SK-N-SH (cell line): Measurements from ENCODE around the gene CPVL. TPM values are rescaled to one million over a fixed set of nuclear protein-coding genes. Genes with fewer than 3 reads are reported as not detected.

Source experiments
- CTCF ChIA-PET: fragments of 300-600, 350-600 bp; formaldehyde crosslinking; extraction: SDS; loops from one replicate; lab custom pipeline; 2021; lab: Yijun Ruan, JAX
- POLR2A ChIA-PET: fragments of 350-600 bp; sonication (Branson Sonifier 250); formaldehyde crosslinking; extraction: SDS; loops from one replicate; lab custom pipeline; 2020; ENCODE audit warnings: antibody characterized with exemption, inconsistent platforms; lab: Yijun Ruan, JAX
- DNase-seq: peaks from one replicate; pipeline ENCODE4 v3.0.0; 2012
- H2AFZ ChIP-seq: fragments of 200-600 bp; sonication (generic); 2 replicates; pipeline ENCODE4 v1.8.1; 2016; ENCODE audit warnings: antibody characterized with exemption, mild to moderate bottlenecking, low read depth
- H3F3A ChIP-seq: fragments of 200-600 bp; sonication (generic); replicated peaks from 2 replicates; pipeline ENCODE3; 2016; ENCODE audit warnings: antibody characterized with exemption, mild to moderate bottlenecking; ENCODE audit not compliant: insufficient read depth
- H3K27ac ChIP-seq, 2 experiments: fragments of 200-500 bp in 1 of 2; fragments of 200-600 bp in 1 of 2; sonication (Bioruptor generic) in 1 of 2; sonication (generic), shearing (Covaris generic) in 1 of 2; 2 replicates each; pipeline versions ENCODE4 v1.5.1 to v1.6.1; 2014 to 2016; ENCODE audit warnings: low read depth in 2 of 2, inconsistent platforms in 1 of 2, low read length in 1 of 2, mild to moderate bottlenecking in 1 of 2, mixed read lengths in 1 of 2
- H3K27me3 ChIP-seq: fragments of 200-600 bp; sonication (generic), shearing (Covaris generic); 2 replicates; pipeline ENCODE4 v1.6.1; 2016; ENCODE audit warnings: mixed run types; ENCODE audit not compliant: insufficient read depth
- H3K36me3 ChIP-seq, 2 experiments: fragments of 200-500 bp in 1 of 2; fragments of 200-600 bp in 1 of 2; sonication (Bioruptor generic) in 1 of 2; sonication (generic) in 1 of 2; replicated peaks in 1 of 2; 2 replicates each; pipeline versions ENCODE3 to v1.5.1; 2014 to 2016; ENCODE audit warnings: low read length in 1 of 2, mild to moderate bottlenecking in 1 of 2; ENCODE audit not compliant: insufficient read depth in 2 of 2, control insufficient read depth in 1 of 2
- H3K4me1 ChIP-seq, 2 experiments: fragments of 200-500 bp in 1 of 2; fragments of 200-600 bp in 1 of 2; sonication (Bioruptor generic) in 1 of 2; sonication (generic), shearing (Covaris generic) in 1 of 2; 2 replicates each; pipeline versions ENCODE4 v1.5.1 to v1.6.1; 2014 to 2016; ENCODE audit warnings: low read depth in 1 of 2, low read length in 1 of 2, mixed run types in 1 of 2; ENCODE audit not compliant: insufficient read depth in 2 of 2, control insufficient read depth in 1 of 2
- H3K4me2 ChIP-seq: fragments of 200-600 bp; sonication (generic), shearing (Covaris generic); 2 replicates; pipeline ENCODE4 v1.6.1; 2017; ENCODE audit warnings: mixed run types
- H3K4me3 ChIP-seq, 2 experiments: fragments of 200-500 bp in 1 of 2; fragments of 200-600 bp in 1 of 2; sonication (Bioruptor generic) in 1 of 2; sonication (generic), shearing (Covaris generic) in 1 of 2; 2 replicates each; pipeline versions ENCODE4 v1.5.1 to v1.8.1; 2014 to 2016; ENCODE audit warnings: low read depth in 2 of 2, inconsistent platforms in 1 of 2, low read length in 1 of 2, mild to moderate bottlenecking in 1 of 2, mixed read lengths in 1 of 2, moderate library complexity in 1 of 2
- H3K79me2 ChIP-seq: fragments of 200-600 bp; sonication (generic); 2 replicates; pipeline ENCODE4 v1.8.1; 2017; ENCODE audit warnings: mild to moderate bottlenecking; ENCODE audit not compliant: insufficient read depth
- H3K9ac ChIP-seq: fragments of 200-600 bp; sonication (generic); 2 replicates; pipeline ENCODE4 v1.6.1; 2017; ENCODE audit warnings: mixed run types
- H3K9me2 ChIP-seq: fragments of 200-600 bp; sonication (generic); 2 replicates; pipeline ENCODE4 v1.6.1; 2017; ENCODE audit warnings: mixed run types
- H3K9me3 ChIP-seq: fragments of 200-600 bp; sonication (generic); 2 replicates; pipeline ENCODE4 v1.6.1; 2017; ENCODE audit warnings: mixed run types, mild to moderate bottlenecking, moderate library complexity
- H4K20me1 ChIP-seq: fragments of 200-600 bp; sonication (generic); 2 replicates; pipeline ENCODE4 v1.6.1; 2017; ENCODE audit warnings: mild to moderate bottlenecking, mixed run types; ENCODE audit not compliant: insufficient read depth
- ELF1 ChIP-seq: IDR thresholded peaks from 2 replicates; pipeline ENCODE4 v1.4.0; 2012
- EP300 ChIP-seq, 2 experiments: IDR thresholded peaks; 2 replicates each; pipeline versions ENCODE4 v1.4.0 to v1.6.1; 2012; ENCODE audit warnings: borderline replicate concordance in 1 of 2, low read depth in 1 of 2, low read length in 1 of 2
- EZH2phosphoT487 ChIP-seq: fragments of 200-600 bp; sonication (generic); IDR thresholded peaks from 2 replicates; pipeline ENCODE4 v1.6.1; 2017; ENCODE audit warnings: low read depth, mixed run types, mild to moderate bottlenecking, antibody characterized with exemption, moderate library complexity, borderline replicate concordance
- FOSL2 ChIP-seq: IDR thresholded peaks from 2 replicates; pipeline ENCODE4 v1.4.0; 2012; ENCODE audit warnings: low read depth, mild to moderate bottlenecking, moderate library complexity, borderline replicate concordance
- FOXJ3 ChIP-seq: sonication (generic); formaldehyde crosslinking; IDR thresholded peaks from 2 replicates; pipeline ENCODE4 v1.5.1; 2020; ENCODE audit warnings: mild to moderate bottlenecking, missing genetic modification reagents
- FOXM1 ChIP-seq: IDR thresholded peaks from 2 replicates; pipeline ENCODE4 v1.4.0; 2012; ENCODE audit warnings: low read depth, mild to moderate bottlenecking
- GABPA ChIP-seq: IDR thresholded peaks from 2 replicates; pipeline ENCODE4 v1.4.0; 2012; ENCODE audit warnings: low read depth, mild to moderate bottlenecking
- GATA2 ChIP-seq: sonication (generic); formaldehyde crosslinking; IDR thresholded peaks from 2 replicates; pipeline ENCODE4 v1.5.0; 2020; ENCODE audit warnings: mild to moderate bottlenecking, missing genetic modification reagents
- MAX ChIP-seq: IDR thresholded peaks from 2 replicates; pipeline ENCODE4 v1.4.0; 2012; ENCODE audit warnings: low read depth
- MXI1 ChIP-seq: IDR thresholded peaks from 2 replicates; pipeline ENCODE4 v1.6.1; 2012; ENCODE audit warnings: mild to moderate bottlenecking, low read depth, low read length, improper control_type of control experiment
- NRF1 ChIP-seq: IDR thresholded peaks from 2 replicates; pipeline ENCODE4 v1.6.1; 2012; ENCODE audit warnings: low read depth, mild to moderate bottlenecking, low read length
- POLR2AphosphoS5 ChIP-seq: IDR thresholded peaks from 2 replicates; pipeline ENCODE4 v1.6.1; 2012; ENCODE audit warnings: low read depth, low read length
- RAD21 ChIP-seq: IDR thresholded peaks from 2 replicates; pipeline ENCODE4 v1.6.1; 2012; ENCODE audit warnings: mild to moderate bottlenecking, low read length
- RFX5 ChIP-seq: IDR thresholded peaks from 2 replicates; pipeline ENCODE4 v1.6.1; 2012; ENCODE audit warnings: mild to moderate bottlenecking, improper control_type of control experiment, low read length
- SIN3A ChIP-seq: IDR thresholded peaks from 2 replicates; pipeline ENCODE4 v1.6.1; 2012; ENCODE audit warnings: low read depth, mild to moderate bottlenecking, low read length, moderate library complexity, borderline replicate concordance
- SMC3 ChIP-seq: IDR thresholded peaks from 2 replicates; pipeline ENCODE4 v1.6.1; 2012; ENCODE audit warnings: low read depth, low read length, improper control_type of control experiment
- TAF1 ChIP-seq: IDR thresholded peaks from 2 replicates; pipeline ENCODE4 v1.6.1; 2012; ENCODE audit warnings: low read depth, mild to moderate bottlenecking, low read length, moderate library complexity, borderline replicate concordance
- TEAD4 ChIP-seq: IDR thresholded peaks from 2 replicates; pipeline ENCODE4 v1.4.0; 2012; ENCODE audit warnings: mild to moderate bottlenecking, borderline replicate concordance; ENCODE audit not compliant: insufficient read depth
- USF2 ChIP-seq: fragments of 150-350 bp; IDR thresholded peaks from 2 replicates; pipeline ENCODE4 v1.6.1; 2017; ENCODE audit warnings: antibody characterized with exemption, low read length, low read depth, borderline replicate concordance
- YY1 ChIP-seq: IDR thresholded peaks from 2 replicates; pipeline ENCODE4 v1.4.0; 2012; ENCODE audit warnings: low read depth, mild to moderate bottlenecking
- WGBS: methylation state at CpG from one replicate; pipeline ENCODE4 v1.1.6; 2017; ENCODE audit warnings: low lambda C conversion rate; 5-methylcytosine and 5-hydroxymethylcytosine counted together
- polyA plus RNA-seq, 3 experiments: library from polyadenylated mRNA; depleted of rRNA; stranded (reverse); fragments of >200 nt; gene quantifications; 2 replicates each; pipeline ENCODE4 v1.2.3, GENCODE V29; 2012
- TF ChIP-seq, protein P1 (sequence below): IDR thresholded peaks from 2 replicates; pipeline ENCODE4; 2012
- TF ChIP-seq, protein P2 (sequence below): IDR thresholded peaks from 2 replicates; pipeline ENCODE4 v1.4.0; 2012; ENCODE audit warnings: low read depth, borderline replicate concordance
- TF ChIP-seq, protein P3 (sequence below): IDR thresholded peaks from 2 replicates; pipeline ENCODE4 v1.6.1; 2012; ENCODE audit warnings: mild to moderate bottlenecking, low read depth, low read length, moderate library complexity
- TF ChIP-seq, protein P4 (sequence below): fragments of 200-600 bp; sonication (generic); IDR thresholded peaks from 2 replicates; pipeline ENCODE4 v1.6.1; 2017; ENCODE audit warnings: antibody characterized with exemption, mild to moderate bottlenecking, moderate library complexity

The CPVL gene
- polyA plus RNA-seq, 1 of the 3 experiments (the other 2 are of a cell fraction) = not detected

- Histone ChIP-seq H3K9ac (no peak overlapping the region), H4K20me1 (no peaks in the 10 kb centered on the region), H3K4me1 (peaks cover 0 to 23% of the 10 kb centered on the region in 2 experiments; a peak in 1 of 4 replicates), H3K79me2 (no peaks in the 10 kb centered on the region), H2AFZ (no peak overlapping the region), H3F3A (no peaks in the 10 kb centered on the region), H3K36me3 (no peaks in the 10 kb centered on the region), H3K4me2 (no peak overlapping the region), H3K9me2 (no peaks in the 10 kb centered on the region), H3K9me3 (no peaks in the 10 kb centered on the region), H3K4me3 (no peak overlapping the region), H3K27me3 (no peaks in the 10 kb centered on the region), H3K27ac (no peak overlapping the region)
- ChIA-PET CTCF (interaction anchor here (0.7 to 48.2 kb wide), 30 partner anchors 10 to 447 kb away, joined by 3 to 1647 read pairs (median 5); partner anchors contain the start of gene TRIL), POLR2A (interaction anchor here (1.0 to 2.1 kb wide), 2 partner anchors 145 to 176 kb away, joined by 8 to 15 read pairs; partner anchors contain the start of gene TRIL)
- WGBS = 11% methylated on average over 7 of the region's 7 CpGs
- DNase-seq = peak; percentile 67
- TF ChIP-seq NRF1 (no peak; the same call in 1 of the 2 replicates), GABPA (no peak), RFX5 (peak; percentile 93), SIN3A (no peak), FOSL2 (no peak), TAF1 (no peak), RAD21 (peak; percentile 92), USF2 (no peak), FOXJ3 (CRISPR knock-in tag) (no peak), TEAD4 (no peak), POLR2AphosphoS5 (no peak), YY1 (no peak), GATA2 (CRISPR knock-in tag) (no peak), MXI1 (no peak), MAX (no peak), ELF1 (no peak), EP300 (IDR thresholded peaks at IDR 0.05; ENCODE audit: borderline replicate concordance in 1 of 2, low read depth in 1 of 2, low read length in 1 of 2) (no peak), FOXM1 (no peak), EZH2phosphoT487 (no peak), SMC3 (peak; percentile 99)
- TF ChIP-seq, protein P1, sequence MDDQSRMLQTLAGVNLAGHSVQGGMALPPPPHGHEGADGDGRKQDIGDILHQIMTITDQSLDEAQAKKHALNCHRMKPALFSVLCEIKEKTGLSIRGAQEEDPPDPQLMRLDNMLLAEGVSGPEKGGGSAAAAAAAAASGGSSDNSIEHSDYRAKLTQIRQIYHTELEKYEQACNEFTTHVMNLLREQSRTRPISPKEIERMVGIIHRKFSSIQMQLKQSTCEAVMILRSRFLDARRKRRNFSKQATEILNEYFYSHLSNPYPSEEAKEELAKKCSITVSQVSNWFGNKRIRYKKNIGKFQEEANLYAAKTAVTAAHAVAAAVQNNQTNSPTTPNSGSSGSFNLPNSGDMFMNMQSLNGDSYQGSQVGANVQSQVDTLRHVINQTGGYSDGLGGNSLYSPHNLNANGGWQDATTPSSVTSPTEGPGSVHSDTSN = no peak
- TF ChIP-seq, protein P2, sequence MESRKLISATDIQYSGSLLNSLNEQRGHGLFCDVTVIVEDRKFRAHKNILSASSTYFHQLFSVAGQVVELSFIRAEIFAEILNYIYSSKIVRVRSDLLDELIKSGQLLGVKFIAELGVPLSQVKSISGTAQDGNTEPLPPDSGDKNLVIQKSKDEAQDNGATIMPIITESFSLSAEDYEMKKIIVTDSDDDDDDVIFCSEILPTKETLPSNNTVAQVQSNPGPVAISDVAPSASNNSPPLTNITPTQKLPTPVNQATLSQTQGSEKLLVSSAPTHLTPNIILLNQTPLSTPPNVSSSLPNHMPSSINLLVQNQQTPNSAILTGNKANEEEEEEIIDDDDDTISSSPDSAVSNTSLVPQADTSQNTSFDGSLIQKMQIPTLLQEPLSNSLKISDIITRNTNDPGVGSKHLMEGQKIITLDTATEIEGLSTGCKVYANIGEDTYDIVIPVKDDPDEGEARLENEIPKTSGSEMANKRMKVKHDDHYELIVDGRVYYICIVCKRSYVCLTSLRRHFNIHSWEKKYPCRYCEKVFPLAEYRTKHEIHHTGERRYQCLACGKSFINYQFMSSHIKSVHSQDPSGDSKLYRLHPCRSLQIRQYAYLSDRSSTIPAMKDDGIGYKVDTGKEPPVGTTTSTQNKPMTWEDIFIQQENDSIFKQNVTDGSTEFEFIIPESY = no peak
- TF ChIP-seq, protein P3, sequence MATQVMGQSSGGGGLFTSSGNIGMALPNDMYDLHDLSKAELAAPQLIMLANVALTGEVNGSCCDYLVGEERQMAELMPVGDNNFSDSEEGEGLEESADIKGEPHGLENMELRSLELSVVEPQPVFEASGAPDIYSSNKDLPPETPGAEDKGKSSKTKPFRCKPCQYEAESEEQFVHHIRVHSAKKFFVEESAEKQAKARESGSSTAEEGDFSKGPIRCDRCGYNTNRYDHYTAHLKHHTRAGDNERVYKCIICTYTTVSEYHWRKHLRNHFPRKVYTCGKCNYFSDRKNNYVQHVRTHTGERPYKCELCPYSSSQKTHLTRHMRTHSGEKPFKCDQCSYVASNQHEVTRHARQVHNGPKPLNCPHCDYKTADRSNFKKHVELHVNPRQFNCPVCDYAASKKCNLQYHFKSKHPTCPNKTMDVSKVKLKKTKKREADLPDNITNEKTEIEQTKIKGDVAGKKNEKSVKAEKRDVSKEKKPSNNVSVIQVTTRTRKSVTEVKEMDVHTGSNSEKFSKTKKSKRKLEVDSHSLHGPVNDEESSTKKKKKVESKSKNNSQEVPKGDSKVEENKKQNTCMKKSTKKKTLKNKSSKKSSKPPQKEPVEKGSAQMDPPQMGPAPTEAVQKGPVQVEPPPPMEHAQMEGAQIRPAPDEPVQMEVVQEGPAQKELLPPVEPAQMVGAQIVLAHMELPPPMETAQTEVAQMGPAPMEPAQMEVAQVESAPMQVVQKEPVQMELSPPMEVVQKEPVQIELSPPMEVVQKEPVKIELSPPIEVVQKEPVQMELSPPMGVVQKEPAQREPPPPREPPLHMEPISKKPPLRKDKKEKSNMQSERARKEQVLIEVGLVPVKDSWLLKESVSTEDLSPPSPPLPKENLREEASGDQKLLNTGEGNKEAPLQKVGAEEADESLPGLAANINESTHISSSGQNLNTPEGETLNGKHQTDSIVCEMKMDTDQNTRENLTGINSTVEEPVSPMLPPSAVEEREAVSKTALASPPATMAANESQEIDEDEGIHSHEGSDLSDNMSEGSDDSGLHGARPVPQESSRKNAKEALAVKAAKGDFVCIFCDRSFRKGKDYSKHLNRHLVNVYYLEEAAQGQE = no peak
- TF ChIP-seq, protein P4, sequence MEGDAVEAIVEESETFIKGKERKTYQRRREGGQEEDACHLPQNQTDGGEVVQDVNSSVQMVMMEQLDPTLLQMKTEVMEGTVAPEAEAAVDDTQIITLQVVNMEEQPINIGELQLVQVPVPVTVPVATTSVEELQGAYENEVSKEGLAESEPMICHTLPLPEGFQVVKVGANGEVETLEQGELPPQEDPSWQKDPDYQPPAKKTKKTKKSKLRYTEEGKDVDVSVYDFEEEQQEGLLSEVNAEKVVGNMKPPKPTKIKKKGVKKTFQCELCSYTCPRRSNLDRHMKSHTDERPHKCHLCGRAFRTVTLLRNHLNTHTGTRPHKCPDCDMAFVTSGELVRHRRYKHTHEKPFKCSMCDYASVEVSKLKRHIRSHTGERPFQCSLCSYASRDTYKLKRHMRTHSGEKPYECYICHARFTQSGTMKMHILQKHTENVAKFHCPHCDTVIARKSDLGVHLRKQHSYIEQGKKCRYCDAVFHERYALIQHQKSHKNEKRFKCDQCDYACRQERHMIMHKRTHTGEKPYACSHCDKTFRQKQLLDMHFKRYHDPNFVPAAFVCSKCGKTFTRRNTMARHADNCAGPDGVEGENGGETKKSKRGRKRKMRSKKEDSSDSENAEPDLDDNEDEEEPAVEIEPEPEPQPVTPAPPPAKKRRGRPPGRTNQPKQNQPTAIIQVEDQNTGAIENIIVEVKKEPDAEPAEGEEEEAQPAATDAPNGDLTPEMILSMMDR = peak; percentile 87
These were observed 43.7 kb downstream of the CPVL start for GRCh38 chr7:29102558-29103151.
